ENCODE data around the gene USH2A.

USH2A gene

GRCh38 chr1:215767761-215768160 is 655.5 kb downstream of the USH2A start:
- no peak for DNase-seq

- no peak for DNase-seq
These were observed 656.7 kb downstream of the USH2A start for GRCh38 chr1:215766521-215766920.

GRCh38 chr1:215765833-215766232 is 657.4 kb downstream of the USH2A start:
- no peak for DNase-seq

- no peak for DNase-seq
These were observed 661.8 kb downstream of the USH2A start for GRCh38 chr1:215761446-215761845.

- DNase-seq: no peak
These were observed 669.1 kb downstream of the USH2A start for GRCh38 chr1:215754112-215754511.

- DNase-seq: no peak
These were observed 673.8 kb downstream of the USH2A start for GRCh38 chr1:215749414-215749813.

- no peak for DNase-seq
These were observed 674.8 kb downstream of the USH2A start for GRCh38 chr1:215748431-215748830.

GRCh38 chr1:215744419-215744818 is 678.8 kb downstream of the USH2A start:
- no peak for DNase-seq

GRCh38 chr1:215739025-215739424 is 684.2 kb downstream of the USH2A start:
- DNase-seq: no peak

- no peak for DNase-seq
These were observed 691.5 kb downstream of the USH2A start for GRCh38 chr1:215731699-215732098.

GRCh38 chr1:215730600-215730999 is 692.6 kb downstream of the USH2A start:
- DNase-seq: no peak

GRCh38 chr1:215728169-215728568 is 695.1 kb downstream of the USH2A start:
- DNase-seq: no peak

- no peak for DNase-seq
These were observed 703.1 kb downstream of the USH2A start for GRCh38 chr1:215720126-215720525.

GRCh38 chr1:215719552-215719951 is 703.7 kb downstream of the USH2A start:
- no peak for DNase-seq

GRCh38 chr1:215718575-215719287 is 704.5 kb downstream of the USH2A start:
- no peak for DNase-seq

- no peak for DNase-seq
These were observed 705.4 kb downstream of the USH2A start for GRCh38 chr1:215717677-215718426.

GRCh38 chr1:215710899-215711225 is 712.4 kb downstream of the USH2A start:
- no peak for DNase-seq

- peak; percentile 85 for DNase-seq
These were observed 713.0 kb downstream of the USH2A start for GRCh38 chr1:215710036-215710898.

- peak; percentile 9 for DNase-seq
These were observed 719.0 kb downstream of the USH2A start for GRCh38 chr1:215704089-215704860.

- DNase-seq: no peak
These were observed 741.0 kb downstream of the USH2A start for GRCh38 chr1:215682232-215682631.

GRCh38 chr1:215681041-215681440 is 742.2 kb downstream of the USH2A start:
- no peak for DNase-seq

- DNase-seq: no peak
These were observed 744.0 kb downstream of the USH2A start for GRCh38 chr1:215679231-215679630.

- no peak for DNase-seq
These were observed 746.1 kb downstream of the USH2A start for GRCh38 chr1:215677112-215677511.
